GM12872 (cell line): Measurements from ENCODE around the gene CFHR2.
"Not testable (repeated sequence)": the region's sequence is repeated elsewhere in the genome, so short reads cannot be mapped to it uniquely, and the experiment has no call there.

Experiments used
- TF ChIP-seq, protein P1 (sequence below): IDR thresholded peaks from 3 replicates; pipeline ENCODE4 v1.5.1; 2011; ENCODE audit warnings: low read depth, mild to moderate bottlenecking, low read length, moderate library complexity; ENCODE audit not compliant: insufficient read depth

The CFHR2 gene

DNA sequence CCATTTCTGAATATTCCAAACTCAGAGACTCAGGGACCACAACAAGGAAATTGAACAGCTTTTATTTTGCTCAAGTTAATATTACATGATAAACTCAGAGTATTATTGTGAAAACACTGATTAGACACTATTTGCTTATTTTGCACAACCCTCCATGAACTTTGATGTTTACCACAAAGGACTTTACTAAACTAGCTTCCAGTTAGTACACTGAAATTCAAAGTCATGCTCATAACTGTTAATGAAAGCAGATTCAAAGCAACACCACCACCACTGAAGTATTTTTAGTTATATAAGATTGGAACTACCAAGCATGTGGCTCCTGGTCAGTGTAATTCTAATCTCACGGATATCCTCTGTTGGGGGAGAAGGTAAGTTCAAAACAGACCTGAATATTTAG, at the start of gene CFHR2:
TSS of gene CFHR2 (plus strand) at position 171 of the 400 bp plus-strand sequence. CDS start at position 314, 143 bp downstream.
- TF ChIP-seq, protein P1, sequence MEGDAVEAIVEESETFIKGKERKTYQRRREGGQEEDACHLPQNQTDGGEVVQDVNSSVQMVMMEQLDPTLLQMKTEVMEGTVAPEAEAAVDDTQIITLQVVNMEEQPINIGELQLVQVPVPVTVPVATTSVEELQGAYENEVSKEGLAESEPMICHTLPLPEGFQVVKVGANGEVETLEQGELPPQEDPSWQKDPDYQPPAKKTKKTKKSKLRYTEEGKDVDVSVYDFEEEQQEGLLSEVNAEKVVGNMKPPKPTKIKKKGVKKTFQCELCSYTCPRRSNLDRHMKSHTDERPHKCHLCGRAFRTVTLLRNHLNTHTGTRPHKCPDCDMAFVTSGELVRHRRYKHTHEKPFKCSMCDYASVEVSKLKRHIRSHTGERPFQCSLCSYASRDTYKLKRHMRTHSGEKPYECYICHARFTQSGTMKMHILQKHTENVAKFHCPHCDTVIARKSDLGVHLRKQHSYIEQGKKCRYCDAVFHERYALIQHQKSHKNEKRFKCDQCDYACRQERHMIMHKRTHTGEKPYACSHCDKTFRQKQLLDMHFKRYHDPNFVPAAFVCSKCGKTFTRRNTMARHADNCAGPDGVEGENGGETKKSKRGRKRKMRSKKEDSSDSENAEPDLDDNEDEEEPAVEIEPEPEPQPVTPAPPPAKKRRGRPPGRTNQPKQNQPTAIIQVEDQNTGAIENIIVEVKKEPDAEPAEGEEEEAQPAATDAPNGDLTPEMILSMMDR: not testable (repeated sequence)

DNA sequence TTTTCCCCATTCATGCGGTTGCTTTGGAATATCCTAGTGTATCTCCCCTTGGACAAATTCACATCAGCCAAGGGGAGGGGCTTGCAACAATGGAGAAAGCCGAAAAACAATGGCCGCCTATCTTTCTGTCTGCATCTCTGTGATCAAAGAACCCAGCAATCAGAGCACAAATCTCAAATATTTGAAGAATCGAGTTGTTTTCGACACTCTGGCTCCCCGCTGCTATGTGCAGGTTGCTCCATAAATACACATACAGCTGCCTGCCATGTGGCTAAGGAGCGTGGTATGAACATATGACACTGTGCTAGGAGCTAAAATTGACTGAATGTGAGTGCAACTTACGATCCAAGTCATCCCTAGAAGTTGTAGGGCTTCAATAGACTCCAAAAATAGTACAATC, 47.2 kb upstream of the CFHR2 start:
- TF ChIP-seq, protein P1: no peak

DNA sequence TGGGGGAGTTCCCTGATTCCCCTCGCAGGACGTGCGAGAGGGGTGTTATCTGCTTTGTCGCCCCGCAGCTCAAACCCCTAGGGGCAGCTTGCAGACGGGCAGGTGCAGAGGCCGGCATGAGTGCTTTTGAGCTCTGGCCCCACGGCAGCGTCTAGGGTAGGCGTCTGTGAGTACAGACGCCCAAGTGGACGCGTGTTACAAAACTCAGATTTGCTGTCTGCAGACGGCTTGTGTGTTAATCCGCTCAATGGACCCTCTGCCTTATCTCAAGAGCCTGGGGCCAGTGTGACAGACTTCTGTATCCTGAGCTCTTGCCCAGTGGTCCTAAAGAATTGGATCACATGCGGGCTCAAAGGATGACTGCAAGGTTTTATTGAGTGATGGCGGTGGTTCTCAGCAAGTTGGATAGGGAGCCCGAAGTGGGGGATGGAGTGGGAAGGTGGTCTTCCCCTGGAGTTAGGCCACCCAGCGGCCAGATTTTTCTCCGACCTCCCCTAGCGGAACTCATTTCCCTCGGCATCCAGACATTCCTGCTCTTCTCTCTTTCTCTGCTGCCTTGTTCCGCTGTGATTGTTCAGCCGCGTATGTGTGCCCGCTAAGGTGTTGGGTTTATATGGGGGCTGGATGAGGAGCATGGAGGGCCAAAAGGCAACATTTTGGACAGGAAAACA, 46.2 kb upstream of the CFHR2 start:
- TF ChIP-seq, protein P1: no peak

DNA sequence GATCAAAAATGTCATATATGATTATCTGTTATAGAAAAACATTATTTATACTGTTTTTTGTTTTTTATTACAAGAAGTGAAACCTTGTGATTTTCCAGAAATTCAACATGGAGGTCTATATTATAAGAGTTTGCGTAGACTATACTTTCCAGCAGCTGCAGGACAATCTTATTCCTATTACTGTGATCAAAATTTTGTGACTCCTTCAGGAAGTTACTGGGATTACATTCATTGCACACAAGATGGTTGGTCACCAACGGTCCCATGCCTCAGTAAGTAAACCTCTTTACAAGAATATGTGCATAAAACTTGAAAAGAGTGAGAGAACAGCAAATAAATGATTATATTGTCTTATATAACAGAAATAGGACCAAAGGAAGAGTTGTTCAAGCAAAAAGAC, 41.2 kb upstream of the CFHR2 start:
- TF ChIP-seq, protein P1: no peak

DNA sequence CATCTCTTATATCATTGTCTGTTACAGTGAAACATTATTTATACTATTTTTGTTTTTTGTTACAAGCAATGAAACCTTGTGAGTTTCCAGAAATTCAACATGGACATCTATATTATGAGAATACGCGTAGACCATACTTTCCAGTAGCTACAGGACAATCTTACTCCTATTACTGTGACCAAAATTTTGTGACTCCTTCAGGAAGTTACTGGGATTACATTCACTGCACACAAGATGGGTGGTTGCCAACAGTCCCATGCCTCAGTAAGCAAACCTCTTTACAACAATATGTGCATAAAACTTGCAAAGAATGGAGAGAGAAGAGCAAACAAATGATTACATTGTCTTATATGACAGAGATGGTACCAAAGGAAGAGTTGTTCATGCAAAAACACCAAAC, 33.3 kb upstream of the CFHR2 start:
- TF ChIP-seq, protein P1: no peak

DNA sequence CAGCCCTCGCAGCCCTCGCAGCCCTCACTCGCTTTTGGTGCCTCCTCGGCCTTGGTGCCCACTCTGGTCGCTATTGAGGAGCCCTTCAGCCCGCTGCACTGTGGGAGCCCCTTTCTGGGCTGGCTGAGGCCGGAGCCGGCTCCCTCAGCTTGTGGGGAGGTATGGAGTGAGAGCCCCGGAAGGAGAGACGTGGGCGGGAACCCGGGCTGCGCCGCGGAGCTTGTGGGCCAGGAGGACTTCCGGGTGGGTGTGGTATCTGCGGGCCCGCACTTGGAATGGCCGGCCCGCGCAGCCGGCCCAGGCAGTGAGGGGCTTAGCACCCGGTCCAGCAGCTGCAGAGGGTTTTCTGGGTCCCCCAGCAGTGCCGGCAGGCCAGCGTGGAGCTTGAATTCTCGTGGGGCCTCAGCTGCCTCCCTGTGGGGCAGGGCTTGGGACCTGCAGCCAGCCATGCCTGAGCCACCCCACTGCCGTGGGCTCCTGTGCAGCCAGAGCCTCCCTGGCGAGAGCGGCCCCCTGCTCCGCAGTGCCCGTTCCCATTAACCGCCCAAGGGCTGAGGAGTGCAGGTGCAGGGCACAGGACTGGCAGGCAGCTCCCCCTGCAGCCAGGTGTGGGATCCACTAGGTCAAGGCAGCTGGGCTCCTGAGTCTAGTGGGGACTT, 9.9 kb upstream of the CFHR2 start:
- TF ChIP-seq, protein P1: no peak

DNA sequence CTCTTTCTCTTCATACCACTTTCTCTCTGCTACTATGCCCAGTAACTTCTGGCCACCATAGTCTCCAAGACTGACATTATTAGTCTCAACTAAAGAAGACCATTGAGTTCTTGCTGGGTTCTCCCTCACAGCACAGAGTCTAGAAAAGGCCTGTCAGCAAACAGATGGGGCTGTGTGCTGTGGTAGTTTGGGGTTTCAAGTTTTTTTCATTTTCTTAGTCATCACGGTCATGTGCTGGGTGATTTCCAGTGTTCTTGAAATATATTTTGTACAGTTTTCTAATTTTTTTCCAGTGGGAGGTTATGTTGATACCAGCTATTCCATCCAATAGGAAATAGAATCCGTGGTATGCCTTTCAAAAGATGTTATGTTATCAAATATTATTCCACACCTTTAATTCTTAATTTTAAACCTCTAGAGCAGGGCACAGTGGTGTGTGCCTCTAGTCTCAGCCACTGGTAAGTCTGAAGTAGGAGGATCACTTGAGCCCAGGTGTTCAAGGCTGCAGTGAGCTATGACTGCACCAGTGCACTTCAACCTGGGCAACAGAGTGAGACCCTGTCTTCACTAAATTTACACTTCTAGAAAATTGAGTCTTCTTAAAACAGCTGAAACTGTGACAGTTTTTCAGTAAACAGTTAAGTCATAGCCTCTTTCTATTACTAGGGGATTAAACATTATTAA, 8.3 kb downstream of the CFHR2 start:
- TF ChIP-seq, protein P1: no peak
